ENCODE measurements around the gene SCN8A. TPM values are rescaled to one million over a fixed set of nuclear protein-coding genes. Genes with fewer than 3 reads are reported as not detected.

The SCN8A gene
- total and polyA plus RNA-seq, 2 donors (not counting 3 experiments of a cell fraction or from before 2014, with no cell fraction given), result 9.4 to 20.4 TPM

DNA sequence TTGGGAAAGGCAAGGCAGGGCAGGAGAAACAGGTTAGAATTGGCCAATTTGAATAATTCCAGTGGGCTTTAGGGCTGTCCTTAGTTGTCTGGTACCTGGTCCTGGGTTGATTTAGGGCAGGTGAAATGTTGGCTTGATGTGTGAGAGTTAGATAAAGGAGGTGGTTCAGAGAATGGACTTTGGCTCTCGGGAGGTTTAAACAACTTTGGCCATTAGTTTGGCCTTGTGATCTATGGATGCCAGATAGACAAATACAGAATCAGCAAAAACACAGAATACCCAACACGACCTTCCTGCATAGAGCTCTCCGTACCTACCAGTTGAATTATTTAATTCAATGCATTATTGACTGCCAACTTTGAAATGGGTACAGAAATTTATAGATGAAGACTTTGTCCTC, 35.1 kb downstream of the SCN8A start:
- no peak overlapping the region for H3K4me3 ChIP-seq (replicated peaks in 1 of 3; ENCODE audit: insufficient read depth in 1 of 3, low read depth in 1 of 3, low read length in 3 of 3)
- DNase-seq (ENCODE audit: low read depth, low spot score), result no peak
- ChIA-PET CTCF (no interaction called here), POLR2A (no interaction called here)
- no peak for FAIRE-seq
- no peaks in the 10 kb centered on the region for H3K9me3 ChIP-seq (replicated peaks; ENCODE audit: control insufficient read depth, insufficient read depth, low read length)
- no peak for TF ChIP-seq CTCF (IDR thresholded peaks at IDR 0.05; ENCODE audit: extremely low read depth in 1 of 2, insufficient read depth in 1 of 2, low read depth in 1 of 2, low read length in 2 of 2)
- no peak for TF ChIP-seq FOS (IDR thresholded peaks at IDR 0.05; ENCODE audit: borderline replicate concordance, insufficient read depth, low read length)
- TF ChIP-seq POLR2A (IDR thresholded peaks at IDR 0.05; ENCODE audit: low read depth, low read length), result no peak
- H2AFZ ChIP-seq (ENCODE audit: low read depth, low read length), result no peak overlapping the region
- dilution Hi-C loops (cut with MboI; ENCODE audit: extremely low pct_ligation_motif_present, low sequenced_read_pairs) (no loop called here), intact Hi-C loops (cut with micrococcal nuclease) (no loop called here)
- BruUV-seq (replicated peaks), result no TSS peak
- H3K4me1 ChIP-seq (ENCODE audit: control insufficient read depth, extremely low read depth, insufficient read depth, low read length), result peaks cover 7% of the 10 kb centered on the region
- H4K20me1 ChIP-seq (replicated peaks; ENCODE audit: control insufficient read depth, extremely low read depth, insufficient read depth, low read length), result no peaks in the 10 kb centered on the region
- no peaks in the 10 kb centered on the region for H3K36me3 ChIP-seq (ENCODE audit: control insufficient read depth in 2 of 2, extremely low read depth in 1 of 2, insufficient read depth in 2 of 2, low read length in 2 of 2)
- H3K79me2 ChIP-seq (ENCODE audit: control insufficient read depth, insufficient read depth, low read length), result no peaks in the 10 kb centered on the region
- no peak overlapping the region for H3K9ac ChIP-seq (replicated peaks; ENCODE audit: extremely low read depth, insufficient read depth, low read length)
- H3K4me2 ChIP-seq (ENCODE audit: insufficient read depth, low read length), result no peak overlapping the region
- H3K27ac ChIP-seq (ENCODE audit: insufficient read depth, low read depth, low read length), result no peak overlapping the region
- H3K27me3 ChIP-seq (ENCODE audit: control insufficient read depth in 2 of 2, insufficient read depth in 2 of 2, low read length in 2 of 2), result no peaks in the 10 kb centered on the region
- no peaks in the 10 kb centered on the region for H3K9me1 ChIP-seq (replicated peaks; ENCODE audit: control insufficient read depth, extremely low read depth, insufficient read depth, low read length)

- H3K36me3 ChIP-seq (ENCODE audit: control insufficient read depth in 2 of 2, extremely low read depth in 1 of 2, insufficient read depth in 2 of 2, low read length in 2 of 2), result no peaks in the 10 kb centered on the region
- no peak for FAIRE-seq
- DNase-seq (ENCODE audit: low read depth, low spot score), result no peak
- no peak overlapping the region for H3K4me2 ChIP-seq (ENCODE audit: insufficient read depth, low read length)
- no peak overlapping the region for H3K9ac ChIP-seq (replicated peaks; ENCODE audit: extremely low read depth, insufficient read depth, low read length)
- TF ChIP-seq CTCF (IDR thresholded peaks at IDR 0.05; ENCODE audit: extremely low read depth in 1 of 2, insufficient read depth in 1 of 2, low read depth in 1 of 2, low read length in 2 of 2) (no peak), MYC (IDR thresholded peaks at IDR 0.05; ENCODE audit: low read depth, low read length) (no peak), POLR2AphosphoS5 (IDR thresholded peaks at IDR 0.05; ENCODE audit: insufficient read depth, low read depth, low read length) (no peak), POLR2A (IDR thresholded peaks at IDR 0.05; ENCODE audit: low read depth, low read length) (no peak), EZH2 (IDR thresholded peaks at IDR 0.05; ENCODE audit: borderline replicate concordance, low read depth, low read length, severe bottlenecking) (no peak), JUN (IDR thresholded peaks at IDR 0.05; ENCODE audit: borderline replicate concordance, insufficient read depth, insufficient read length, low read depth) (no peak)
- TF ChIP-seq, protein P1, sequence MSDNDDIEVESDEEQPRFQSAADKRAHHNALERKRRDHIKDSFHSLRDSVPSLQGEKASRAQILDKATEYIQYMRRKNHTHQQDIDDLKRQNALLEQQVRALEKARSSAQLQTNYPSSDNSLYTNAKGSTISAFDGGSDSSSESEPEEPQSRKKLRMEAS (IDR thresholded peaks at IDR 0.05; ENCODE audit: insufficient read depth, insufficient read length), result no peak
- H3K27me3 ChIP-seq (ENCODE audit: control insufficient read depth in 2 of 2, insufficient read depth in 2 of 2, low read length in 2 of 2), result no peaks in the 10 kb centered on the region
- dilution Hi-C loops (cut with MboI; ENCODE audit: extremely low pct_ligation_motif_present, low sequenced_read_pairs) (no loop called here), intact Hi-C loops (cut with micrococcal nuclease) (no loop called here)
- no peak overlapping the region for H3K27ac ChIP-seq (ENCODE audit: insufficient read depth, low read depth, low read length)
- no peak overlapping the region for H3K4me3 ChIP-seq (replicated peaks in 1 of 3; ENCODE audit: insufficient read depth in 1 of 3, low read depth in 1 of 3, low read length in 3 of 3)
- BruUV-seq (replicated peaks), result no TSS peak
- CTCF ChIA-PET, result no interaction called here
- no peaks in the 10 kb centered on the region for H3K79me2 ChIP-seq (ENCODE audit: control insufficient read depth, insufficient read depth, low read length)
- H3K4me1 ChIP-seq (ENCODE audit: control insufficient read depth, extremely low read depth, insufficient read depth, low read length), result peaks cover 7% of the 10 kb centered on the region
- no peaks in the 10 kb centered on the region for H3K9me3 ChIP-seq (replicated peaks; ENCODE audit: control insufficient read depth, insufficient read depth, low read length)
- H2AFZ ChIP-seq (ENCODE audit: low read depth, low read length), result no peak overlapping the region
- no peaks in the 10 kb centered on the region for H3K9me1 ChIP-seq (replicated peaks; ENCODE audit: control insufficient read depth, extremely low read depth, insufficient read depth, low read length)
- POLR2A ChIA-PET, result no interaction called here
- H4K20me1 ChIP-seq (replicated peaks; ENCODE audit: control insufficient read depth, extremely low read depth, insufficient read depth, low read length), result no peaks in the 10 kb centered on the region
These were observed 35.6 kb downstream of the SCN8A start for GRCh38 chr12:51626629-51627028.

All from endothelial cell of umbilical vein (primary cell).